GM19328 (cell line): Measurements from ENCODE around the gene MEGF9.
"Not testable (repeated sequence)": the region's sequence is repeated elsewhere in the genome, so short reads cannot be mapped to it uniquely, and the experiment has no call there.

Experiments
- ATAC-seq: cut with Tn5 transposase; IDR thresholded peaks from one replicate; pipeline ENCODE4 v1.9.1; 2021; ENCODE audit warnings: mild to moderate bottlenecking, moderate library complexity; ENCODE audit not compliant: unreplicated experiment

MEGF9 gene

DNA sequence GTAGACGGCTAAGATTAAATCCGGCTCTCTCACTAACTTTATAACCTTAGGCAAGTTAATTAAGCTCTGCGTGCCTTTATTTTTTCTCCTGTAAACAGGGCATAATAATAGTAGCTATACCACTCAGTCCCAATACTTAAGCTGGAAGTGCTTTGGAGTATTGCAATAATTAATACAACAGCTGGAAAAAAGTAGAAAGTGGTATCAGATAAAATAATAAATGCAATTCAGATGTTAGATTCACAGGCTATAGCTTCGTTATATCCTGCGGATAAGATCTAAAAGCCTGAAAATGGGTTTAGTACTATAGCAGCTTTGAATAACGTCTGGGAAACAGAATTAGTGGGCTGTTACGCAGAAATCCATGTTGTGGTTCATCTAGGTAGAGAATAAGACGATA is 51.8 kb downstream of the MEGF9 start:
- ATAC-seq = no peak

- ATAC-seq = no peak
Measured at GRCh38 chr9:120659676-120660075, 54.6 kb downstream of the MEGF9 start.

DNA sequence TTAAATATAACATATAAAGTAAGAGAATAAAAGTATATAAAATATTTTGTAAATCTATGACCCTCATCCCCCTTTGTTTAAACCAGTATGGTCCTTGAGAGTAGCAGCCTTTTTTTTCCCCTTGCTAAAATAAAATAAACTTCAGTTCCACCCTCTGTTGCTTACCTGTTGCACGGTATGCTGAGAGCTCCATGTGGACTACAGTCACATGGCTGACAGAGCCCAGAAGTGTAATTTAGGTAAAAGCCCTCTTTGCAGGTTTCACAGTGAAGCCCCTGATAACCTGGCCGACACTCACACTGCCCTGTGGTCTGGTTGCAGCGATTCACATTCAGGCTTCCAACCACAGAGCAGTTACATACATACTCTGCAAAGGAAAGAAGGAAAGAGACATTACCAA is 55.1 kb downstream of the MEGF9 start:
- no peak for ATAC-seq

DNA sequence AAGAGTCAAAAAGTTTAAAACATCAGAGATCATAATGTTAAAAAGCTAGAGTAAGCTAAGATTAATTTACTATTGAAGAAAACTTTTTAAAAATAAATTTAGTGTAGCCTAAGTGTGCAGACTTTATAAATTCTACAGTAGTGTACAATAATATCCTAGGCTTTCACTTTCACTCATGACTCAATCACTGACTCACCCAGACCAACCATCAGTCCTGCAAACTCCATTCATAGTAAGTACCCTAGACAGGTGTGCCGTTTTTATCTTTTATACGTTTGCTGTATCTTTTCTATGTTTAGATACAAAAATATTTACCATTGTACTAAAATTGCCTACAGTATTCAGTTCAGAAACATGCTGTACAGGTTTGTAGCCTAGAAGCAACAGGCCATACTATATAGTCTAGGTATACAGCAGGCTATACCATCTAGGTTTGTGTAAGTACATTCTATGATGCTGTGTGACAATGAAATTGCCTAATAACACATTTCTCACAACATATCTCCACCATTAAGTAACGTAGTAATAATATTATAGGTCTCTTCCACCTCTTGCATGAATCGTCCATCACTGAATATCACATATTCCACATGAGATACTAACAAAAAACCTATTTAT is 59.2 kb downstream of the MEGF9 start:
- ATAC-seq = no peak

DNA sequence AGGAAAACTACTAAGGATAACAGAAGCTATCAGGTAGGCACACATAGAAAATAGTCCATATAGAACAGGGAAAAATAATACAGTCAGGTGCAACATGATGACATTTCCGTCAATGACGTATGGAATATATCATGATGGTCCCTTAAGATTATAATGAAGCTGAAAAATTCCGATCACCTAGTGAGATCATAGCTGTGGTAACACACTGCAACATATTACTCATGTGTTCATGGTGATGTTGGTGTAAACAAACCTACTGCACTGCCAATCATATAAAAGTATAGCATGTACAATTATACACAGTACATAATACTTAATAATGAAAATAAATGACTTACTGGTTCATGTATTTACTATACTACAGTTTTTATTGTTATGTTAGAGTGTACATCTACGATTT is 60.0 kb downstream of the MEGF9 start:
- ATAC-seq = no peak

DNA sequence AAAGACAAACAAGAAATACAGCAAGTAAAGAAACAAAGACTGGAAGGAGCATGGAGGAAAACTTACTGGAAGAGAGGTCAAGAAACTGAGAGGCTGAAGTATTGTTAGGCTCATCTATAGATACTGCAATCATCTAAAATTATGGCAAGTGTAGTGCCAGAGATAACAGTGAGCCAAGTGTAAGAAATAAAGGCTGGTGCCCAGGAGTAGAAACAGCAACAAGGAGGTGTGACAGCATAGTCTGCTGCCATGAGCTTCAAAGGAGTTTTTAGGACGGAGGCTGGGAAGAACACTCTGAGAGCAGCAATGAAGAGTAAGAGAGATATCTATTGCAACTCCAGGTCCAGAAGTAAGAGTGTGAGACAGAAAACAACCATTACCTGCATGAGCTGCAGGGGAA is 60.5 kb downstream of the MEGF9 start:
- no peak for ATAC-seq

- ATAC-seq = no peak
Measured at GRCh38 chr9:120652934-120653333, 61.3 kb downstream of the MEGF9 start.

- no peak for ATAC-seq
Measured at GRCh38 chr9:120650352-120650751, 63.9 kb downstream of the MEGF9 start.

GRCh38 chr9:120648581-120649197 is 65.6 kb downstream of the MEGF9 start:
- ATAC-seq = no peak

GRCh38 chr9:120646948-120647347 is 67.3 kb downstream of the MEGF9 start:
- no peak for ATAC-seq

DNA sequence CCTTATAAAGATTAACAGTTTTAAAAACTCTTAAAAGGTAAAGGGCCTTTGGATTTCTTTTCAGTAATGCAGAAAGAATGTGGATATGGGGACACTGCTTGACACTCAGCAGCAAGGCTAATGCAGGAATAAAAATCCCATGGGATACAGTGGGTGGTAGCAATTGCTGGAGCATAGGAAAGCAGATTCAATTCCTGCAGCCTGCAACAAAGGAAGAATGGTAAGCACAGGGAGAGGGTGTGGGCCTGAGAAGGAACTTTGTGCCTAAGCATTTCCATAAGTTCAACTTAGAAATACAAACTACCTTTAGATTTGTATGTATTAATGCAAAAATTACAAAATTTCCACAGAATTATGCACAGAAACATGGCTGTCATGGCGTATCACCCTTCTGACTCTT is 68.5 kb downstream of the MEGF9 start:
- ATAC-seq = no peak

DNA sequence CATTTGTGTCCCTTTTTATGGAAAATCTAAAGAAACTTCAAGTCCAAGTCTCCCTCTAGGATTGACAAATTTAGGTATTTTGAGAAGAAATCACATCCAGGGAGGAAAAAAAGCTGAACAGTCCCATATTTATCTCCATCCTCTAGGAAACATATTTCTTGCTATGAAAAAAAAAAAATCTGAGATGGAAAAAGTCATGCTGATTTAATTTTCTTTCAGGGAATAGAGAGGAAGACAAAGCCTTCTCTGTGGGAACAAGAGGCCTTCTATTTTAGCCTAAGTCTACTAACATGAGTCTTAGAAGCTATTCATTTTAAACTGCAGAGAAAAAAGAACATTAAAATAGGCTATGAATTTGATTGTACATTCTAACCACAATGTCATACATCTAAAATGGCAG is 71.2 kb downstream of the MEGF9 start:
- no peak for ATAC-seq

- no peak for ATAC-seq
Measured at GRCh38 chr9:120642129-120642770, 72.0 kb downstream of the MEGF9 start.

GRCh38 chr9:120640874-120641273 is 73.4 kb downstream of the MEGF9 start:
- not testable (repeated sequence) for ATAC-seq

GRCh38 chr9:120640380-120640779 is 73.9 kb downstream of the MEGF9 start:
- ATAC-seq = no peak

DNA sequence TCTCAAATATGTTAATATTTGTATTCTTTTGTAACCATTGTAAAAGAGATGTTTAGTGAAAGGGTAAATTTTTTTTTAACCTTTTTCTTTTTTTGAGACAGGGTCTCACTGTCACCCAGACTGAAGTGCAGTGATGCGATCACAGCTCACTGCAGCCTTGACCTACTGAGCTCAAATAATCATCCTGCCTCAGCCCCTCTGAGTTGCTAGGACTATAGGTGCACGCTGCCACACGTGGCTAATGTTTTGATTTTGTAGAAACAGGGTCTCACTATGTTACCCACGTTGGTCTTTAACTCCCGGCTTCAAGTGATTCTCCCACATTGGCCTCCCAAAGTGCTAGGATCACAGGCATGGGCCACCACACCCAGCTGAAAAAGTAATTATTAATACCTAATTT is 76.4 kb downstream of the MEGF9 start:
- no peak for ATAC-seq

DNA sequence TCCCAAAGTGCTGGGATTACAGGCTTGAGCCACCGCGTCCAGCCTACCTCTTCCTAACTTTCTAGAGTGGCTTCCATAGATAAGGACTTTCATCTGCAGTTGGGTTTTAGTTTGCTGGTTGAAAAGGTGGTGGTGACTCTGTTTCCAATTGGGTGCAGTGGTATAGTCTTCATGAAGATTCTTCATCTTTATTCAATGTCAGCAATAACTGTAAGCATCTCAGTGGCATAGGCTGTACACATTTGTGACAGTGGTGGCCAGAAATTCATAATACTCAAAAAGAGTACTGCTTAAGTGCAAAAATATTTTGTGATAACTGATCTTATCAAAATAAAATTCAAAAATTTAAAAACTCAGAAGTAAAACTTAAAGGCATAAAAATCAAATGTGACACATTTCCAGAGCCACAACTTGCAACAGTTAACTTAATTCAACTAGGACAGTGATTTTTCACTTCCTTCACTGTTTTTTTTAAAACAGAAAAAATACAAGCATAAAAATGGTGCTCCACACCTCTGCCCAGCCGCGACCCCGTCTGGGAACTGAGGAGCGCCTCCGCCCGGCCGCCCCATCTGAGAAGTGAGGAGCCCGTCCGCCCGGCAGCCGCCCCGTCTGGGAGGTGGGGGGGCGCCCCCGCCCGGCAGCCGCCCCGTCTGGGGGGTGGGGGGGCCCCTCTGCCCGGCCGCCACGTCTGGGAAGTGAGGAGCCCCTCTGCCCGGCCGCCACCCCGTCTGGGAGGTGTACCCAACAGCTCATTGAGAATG is 77.9 kb downstream of the MEGF9 start:
- ATAC-seq = no peak

DNA sequence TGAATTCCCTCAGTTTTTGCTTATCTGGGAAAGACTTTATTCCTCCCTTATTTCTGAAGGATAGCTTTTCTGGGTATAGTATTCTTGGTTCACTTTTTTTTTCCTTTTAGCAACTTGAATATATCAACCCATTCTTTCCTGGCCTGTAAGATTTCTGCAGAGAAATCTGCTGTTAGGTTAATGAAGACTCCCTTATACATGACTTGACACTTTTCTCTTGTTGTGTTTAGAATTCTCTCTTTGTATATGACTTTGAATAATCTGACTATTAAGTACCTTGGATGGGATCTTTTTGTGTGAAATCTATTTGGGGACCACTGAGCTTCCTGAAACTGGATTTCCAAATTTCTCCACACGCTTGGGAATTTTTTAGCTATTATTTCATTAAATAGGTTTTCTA is 79.3 kb downstream of the MEGF9 start:
- ATAC-seq = no peak

DNA sequence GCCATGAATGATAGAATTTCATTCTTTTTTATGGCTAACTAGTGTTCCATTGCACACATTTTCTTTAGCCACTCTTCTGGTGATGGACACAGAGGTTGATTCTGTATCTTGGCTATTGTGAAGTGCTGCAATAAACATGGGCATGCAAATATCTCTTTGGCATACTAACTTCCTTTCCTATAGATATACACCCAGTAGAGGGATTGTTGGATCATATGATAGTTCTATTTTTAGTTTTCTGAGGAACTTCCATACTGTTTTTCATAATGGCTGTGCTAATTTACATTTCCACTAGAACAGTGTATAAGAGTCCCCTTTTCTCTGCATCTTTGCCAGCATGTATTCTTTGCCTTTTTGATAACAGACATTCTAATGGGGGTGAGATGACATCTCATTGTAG is 83.9 kb downstream of the MEGF9 start:
- ATAC-seq = no peak

GRCh38 chr9:120628925-120629497 is 85.3 kb downstream of the MEGF9 start:
- ATAC-seq = not testable (repeated sequence)

GRCh38 chr9:120628207-120628924 is 85.9 kb downstream of the MEGF9 start:
- ATAC-seq = no peak
